ENCODE measurements around the gene ZNF282.
"Not testable (repeated sequence)": the region's sequence is repeated elsewhere in the genome, so short reads cannot be mapped to it uniquely, and the experiment has no call there.

Gene ZNF282

DNA sequence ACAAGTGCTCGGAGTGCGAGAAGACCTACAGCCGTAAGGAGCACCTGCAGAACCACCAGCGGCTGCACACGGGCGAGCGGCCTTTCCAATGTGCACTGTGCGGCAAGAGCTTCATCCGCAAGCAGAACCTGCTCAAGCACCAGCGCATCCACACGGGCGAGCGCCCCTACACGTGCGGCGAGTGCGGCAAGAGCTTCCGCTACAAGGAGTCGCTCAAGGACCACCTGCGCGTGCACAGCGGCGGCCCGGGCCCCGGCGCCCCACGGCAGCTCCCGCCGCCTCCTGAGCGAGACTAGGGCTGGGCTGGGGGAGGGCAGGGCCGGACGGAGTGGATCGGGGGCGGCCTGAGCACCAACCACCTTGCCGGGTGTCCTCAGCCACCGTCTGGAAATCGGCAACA lies 29.0 kb downstream of the ZNF282 start:
- DNase-seq = no peak

DNA sequence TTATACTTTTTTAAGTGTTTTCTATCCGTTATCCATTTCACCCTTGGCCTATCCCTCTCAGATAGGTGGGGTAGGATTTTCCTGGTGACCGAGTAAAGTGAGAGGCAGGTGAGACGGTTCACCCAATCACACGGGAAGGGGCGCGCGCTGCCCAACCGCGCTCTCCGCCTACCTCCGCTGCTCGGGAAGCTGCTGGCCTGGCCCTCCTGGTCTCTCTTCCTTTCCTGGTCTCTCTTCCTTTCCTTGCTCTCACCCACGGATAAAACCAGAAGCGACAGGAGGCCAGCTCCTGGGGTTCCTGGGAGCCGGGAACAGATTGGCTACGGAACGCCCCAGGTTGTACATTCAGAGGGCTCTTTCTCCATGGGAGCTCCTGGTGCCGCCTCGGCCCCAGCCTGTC lies 29.8 kb downstream of the ZNF282 start:
- DNase-seq = no peak

DNA sequence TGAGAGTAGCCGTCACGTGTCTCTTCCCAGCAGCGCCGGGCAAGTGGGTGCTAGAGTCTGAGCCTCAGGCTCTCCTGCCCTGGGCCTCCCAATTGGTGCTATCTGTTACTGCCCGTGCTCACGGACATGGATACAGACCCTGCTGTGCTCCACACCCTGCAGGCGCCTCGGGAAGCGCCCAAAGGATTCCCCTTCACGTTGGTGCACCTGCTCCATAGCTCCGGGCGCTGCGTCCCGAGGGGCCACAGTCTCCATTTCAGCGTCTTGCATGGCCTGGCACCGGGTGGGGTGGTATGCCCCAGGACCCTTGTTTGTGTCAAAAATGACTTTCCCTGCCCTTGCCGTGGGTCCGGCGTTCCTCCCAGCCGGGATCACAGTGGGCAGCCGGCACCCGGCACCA lies 30.3 kb downstream of the ZNF282 start:
- DNase-seq = no peak

DNA sequence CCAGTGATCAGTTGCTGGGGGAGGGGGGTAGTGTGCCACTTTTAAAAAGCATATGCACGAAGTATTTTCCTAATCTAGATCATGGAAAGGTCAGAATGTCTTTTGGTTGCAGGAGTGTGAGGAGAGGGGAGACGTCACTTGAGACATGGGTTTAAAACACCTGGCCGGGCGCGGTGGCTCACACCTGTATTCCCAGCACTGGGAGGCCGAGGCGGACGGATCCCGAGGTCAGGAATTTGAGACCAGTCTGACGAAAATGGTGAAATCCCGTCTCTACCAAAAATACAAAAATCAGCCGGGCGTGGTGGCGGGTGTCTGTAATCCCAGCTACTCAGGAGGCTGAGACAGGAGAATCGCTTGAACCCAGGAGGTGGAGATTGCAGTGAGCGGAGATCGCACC lies 31.0 kb downstream of the ZNF282 start:
- DNase-seq = not testable (repeated sequence)

- no peak for DNase-seq
Observed at GRCh38 chr7:149226840-149227494, 31.6 kb downstream of the ZNF282 start.

GRCh38 chr7:149228831-149229471 lies 33.6 kb downstream of the ZNF282 start:
- DNase-seq = no peak

GRCh38 chr7:149229526-149229925 lies 34.2 kb downstream of the ZNF282 start:
- DNase-seq = no peak

- DNase-seq = no peak
Observed at GRCh38 chr7:149232362-149232761, 37.0 kb downstream of the ZNF282 start.

- not testable (repeated sequence) for DNase-seq
Observed at GRCh38 chr7:149233655-149234204, 38.4 kb downstream of the ZNF282 start.

DNA sequence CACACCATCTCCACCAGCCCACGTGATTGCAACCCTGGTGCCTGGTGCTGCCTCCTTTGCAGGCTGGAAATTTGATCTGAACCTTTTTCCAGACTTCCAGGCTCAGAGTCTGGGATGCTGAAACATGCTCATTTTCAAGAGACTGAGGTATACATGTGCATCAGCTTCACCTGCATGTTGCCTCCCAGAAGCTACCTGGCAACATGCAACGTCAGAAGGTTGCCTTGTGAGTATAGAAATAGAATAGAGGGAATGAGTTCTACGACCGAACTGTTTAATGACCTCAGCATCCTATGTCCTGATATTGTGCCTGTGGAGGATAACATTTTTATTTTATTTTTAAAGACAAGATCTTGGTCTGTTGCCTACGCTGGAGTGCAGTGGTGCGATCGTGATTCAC lies 42.2 kb downstream of the ZNF282 start:
- DNase-seq = no peak

DNA sequence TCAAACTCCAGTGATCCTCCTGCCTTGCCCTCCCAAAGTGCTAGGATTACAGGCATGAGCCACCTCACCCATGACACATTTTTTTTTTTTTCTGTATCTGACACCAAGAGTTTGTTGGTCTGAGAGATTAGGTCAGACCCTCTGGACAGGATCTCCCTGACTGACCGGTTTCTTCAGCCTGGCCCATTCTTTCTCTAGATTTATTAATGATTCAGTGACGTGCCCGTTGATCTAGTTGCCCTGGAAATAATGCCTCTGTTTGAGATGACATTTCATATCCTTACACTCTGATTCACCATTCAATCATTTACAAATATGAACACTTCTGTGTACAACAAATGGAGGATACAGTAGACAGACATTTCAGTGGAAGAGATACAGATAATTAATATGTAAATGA lies 42.7 kb downstream of the ZNF282 start:
- DNase-seq = no peak

DNA sequence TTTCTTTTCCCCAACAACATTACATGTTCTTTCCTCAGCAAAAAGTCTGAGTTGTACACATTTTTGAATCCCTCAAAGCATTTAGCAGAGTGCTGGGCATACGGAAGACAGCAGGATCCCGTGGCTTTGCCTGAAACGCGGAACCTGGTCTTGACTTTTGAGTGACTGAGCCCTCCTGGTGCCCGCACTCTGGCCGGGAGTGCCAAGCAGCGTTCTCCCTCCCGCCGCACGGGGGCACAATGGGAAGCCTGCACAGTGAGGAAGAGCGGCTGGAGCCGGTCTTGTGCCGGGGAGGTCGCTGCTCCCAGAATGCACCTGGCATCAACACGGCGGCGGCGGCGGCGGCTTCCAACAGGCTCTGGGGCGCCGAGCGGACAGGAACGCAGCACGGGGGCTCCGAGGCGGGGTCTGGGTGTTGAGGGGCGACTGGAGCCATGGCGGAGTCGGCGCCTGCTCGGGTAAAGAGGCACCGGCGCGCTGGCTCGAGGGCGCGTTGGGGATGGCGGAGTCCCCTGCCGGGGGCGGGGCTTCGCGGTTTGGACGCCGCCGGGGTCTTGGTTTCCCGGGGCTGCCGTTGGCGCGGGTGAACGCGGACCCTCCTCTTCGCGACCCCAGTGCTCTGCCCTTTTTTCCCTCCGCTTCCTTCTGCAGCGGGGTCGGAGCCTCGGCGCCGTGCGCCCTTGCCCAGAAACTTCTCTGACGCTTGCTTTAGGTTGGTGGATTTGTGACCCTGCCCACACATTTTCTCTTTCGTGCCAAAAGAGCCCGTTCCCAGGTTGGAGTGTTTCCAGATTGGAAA lies 44.2 kb downstream of the ZNF282 start, which contains the start of gene ZNF212:
ZNF212 (plus strand) TSS at position 307 of the 799 bp plus-strand sequence; CDS start at position 435, 128 bp downstream.
- peak; percentile 30 to 91 (median 84) for DNase-seq

DNA sequence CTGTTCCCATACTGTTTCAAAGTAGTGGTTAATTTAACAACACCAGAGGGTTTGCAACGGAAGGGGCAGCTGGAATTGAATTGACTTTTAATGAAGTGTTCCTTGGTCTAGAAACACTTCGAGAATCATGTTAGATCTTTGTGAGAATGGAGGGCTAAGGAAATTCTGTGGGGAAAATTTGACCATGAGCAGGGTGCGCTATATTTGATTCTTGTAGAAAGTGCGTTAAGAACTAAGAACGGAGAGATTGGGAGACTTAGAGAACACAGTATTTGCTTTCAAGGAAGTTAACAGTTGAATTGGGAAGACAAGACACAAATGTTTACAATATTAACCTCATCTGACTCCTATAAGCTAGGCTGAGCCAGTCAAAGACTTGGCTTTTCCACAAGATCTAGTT lies 45.3 kb downstream of the ZNF282 start:
- DNase-seq = no peak

DNA sequence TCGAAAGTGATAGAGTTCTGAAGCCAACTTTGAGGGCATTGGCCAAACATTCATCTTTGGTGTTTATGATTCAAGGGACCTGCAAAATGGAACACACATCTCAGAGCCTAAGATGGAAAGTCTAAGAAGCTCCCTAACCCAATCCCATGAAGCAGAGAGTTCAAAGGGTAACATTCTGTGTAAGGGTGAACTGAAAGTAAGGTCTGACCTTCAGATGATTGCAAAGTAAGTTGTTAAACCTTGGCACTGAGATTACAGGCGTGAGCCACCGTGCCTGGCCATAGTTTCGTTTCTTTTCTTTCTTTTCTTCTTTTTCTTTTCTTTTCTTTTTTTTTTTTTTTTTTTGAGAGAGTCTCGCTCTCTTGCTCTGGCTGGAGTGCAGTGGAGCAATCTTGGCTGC lies 46.4 kb downstream of the ZNF282 start:
- DNase-seq = no peak

DNA sequence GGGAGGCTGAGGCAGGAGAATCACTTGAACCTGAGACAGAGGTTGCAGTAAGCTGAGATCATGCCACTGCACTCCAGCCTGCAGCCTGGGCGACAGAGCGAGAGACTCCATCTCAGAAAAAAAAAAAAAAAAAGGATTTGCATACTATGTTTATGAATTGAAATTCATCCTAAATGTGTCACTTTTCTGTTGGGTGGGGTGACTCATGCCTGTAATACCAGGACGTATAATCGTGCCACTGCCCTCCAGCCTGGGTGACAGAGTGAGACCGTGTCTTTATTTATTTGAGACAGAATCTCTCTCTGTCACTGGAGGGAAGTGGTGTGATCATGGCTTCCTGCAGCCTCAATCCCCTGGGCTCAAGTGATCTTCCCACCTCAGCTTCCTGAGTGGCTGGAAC lies 49.9 kb downstream of the ZNF282 start:
- DNase-seq = no peak

GRCh38 chr7:149245744-149246143 lies 50.4 kb downstream of the ZNF282 start:
- DNase-seq = no peak

- no peak for DNase-seq
Observed at GRCh38 chr7:149248777-149249176, 53.4 kb downstream of the ZNF282 start.

DNA sequence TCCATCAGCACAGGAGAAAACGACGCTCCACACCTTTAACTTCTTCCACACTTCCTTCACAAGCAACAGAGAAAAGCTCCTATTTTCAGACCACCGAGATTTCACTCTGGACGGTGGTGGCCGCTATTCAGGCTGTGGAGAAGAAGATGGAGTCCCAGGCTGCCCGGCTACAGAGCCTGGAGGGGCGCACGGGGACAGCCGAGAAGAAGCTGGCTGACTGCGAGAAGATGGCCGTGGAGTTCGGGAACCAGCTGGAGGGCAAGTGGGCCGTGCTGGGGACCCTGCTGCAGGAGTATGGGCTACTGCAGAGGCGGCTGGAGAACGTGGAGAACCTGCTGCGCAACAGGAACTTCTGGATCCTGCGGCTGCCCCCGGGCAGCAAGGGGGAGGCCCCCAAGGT lies 54.8 kb downstream of the ZNF282 start:
- DNase-seq = not testable (repeated sequence)

DNA sequence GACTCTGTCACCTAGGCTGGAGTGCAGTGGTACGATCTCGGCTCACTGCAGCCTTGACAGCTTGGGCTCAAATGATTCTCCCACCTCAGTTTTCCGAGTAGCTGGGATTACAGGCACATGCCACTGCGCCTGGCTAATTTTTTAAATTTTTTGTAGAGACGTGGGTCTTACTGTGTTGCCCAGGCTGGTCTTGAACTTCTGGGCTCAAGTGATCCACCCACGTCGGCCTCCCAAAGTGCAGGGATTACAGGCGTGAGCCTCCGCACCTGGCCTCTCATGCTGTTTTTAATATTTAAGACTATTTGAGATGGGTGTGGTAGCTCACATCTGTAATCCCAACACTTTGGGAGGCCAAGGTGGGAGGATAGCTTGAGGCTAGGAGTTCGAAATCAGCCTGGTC lies 56.2 kb downstream of the ZNF282 start:
- DNase-seq = not testable (repeated sequence)

- no peak for DNase-seq
Observed at GRCh38 chr7:149252378-149252777, 57.0 kb downstream of the ZNF282 start.

GRCh38 chr7:149253665-149254064 lies 58.3 kb downstream of the ZNF282 start:
- no peak for DNase-seq

- DNase-seq = peak in 12 of 51 donors; percentile 3 to 44 (median 22)
Observed at GRCh38 chr7:149254181-149254858, 59.0 kb downstream of the ZNF282 start.

All from hypothalamus (tissue), 51 donors.